ENCODE measurements around the gene NETO1.
A peak's percentile ranks its signal among the peaks of the same experiment; 100 is the strongest.

The NETO1 gene

GRCh38 chr18:72869226-72870185 is 1.7 kb upstream of the NETO1 start:
- no peak overlapping the region for H3K4me3 ChIP-seq (replicated peaks; ENCODE audit: low read depth, low read length)

GRCh38 chr18:72868585-72869225 is 918 bp upstream of the NETO1 start:
- no peak for TF ChIP-seq CTCF (IDR thresholded peaks at IDR 0.05; ENCODE audit: insufficient read depth, low read length, poor library complexity, severe bottlenecking)
- H3K27me3 ChIP-seq (replicated peaks; ENCODE audit: control insufficient read depth, insufficient read depth, low read length), result no peaks in the 10 kb centered on the region
- peak overlapping the region; percentile 22 for H3K4me3 ChIP-seq (replicated peaks; ENCODE audit: low read depth, low read length)
- no peak for DNase-seq (ENCODE audit: extremely low read depth, insufficient read length)
- H3K36me3 ChIP-seq (ENCODE audit: control insufficient read depth, insufficient read depth, low read length), result no peaks in the 10 kb centered on the region

More at GRCh38 chr18:72869226-72870185, 1.7 kb upstream of the NETO1 start:
- no peak for TF ChIP-seq CTCF (IDR thresholded peaks at IDR 0.05; ENCODE audit: insufficient read depth, low read length, poor library complexity, severe bottlenecking)
- Histone ChIP-seq H3K36me3 (ENCODE audit: control insufficient read depth, insufficient read depth, low read length) (no peaks in the 10 kb centered on the region), H3K27me3 (replicated peaks; ENCODE audit: control insufficient read depth, insufficient read depth, low read length) (no peaks in the 10 kb centered on the region)
- DNase-seq (ENCODE audit: extremely low read depth, insufficient read length), result no peak

- no peak overlapping the region for H3K4me3 ChIP-seq (replicated peaks; ENCODE audit: low read depth, low read length)
- no peak for DNase-seq (ENCODE audit: extremely low read depth, insufficient read length)
These were observed 664 bp downstream of the NETO1 start for GRCh38 chr18:72866901-72867745.

GRCh38 chr18:72866442-72866900 is 1.3 kb downstream of the NETO1 start:
- no peak for TF ChIP-seq CTCF (IDR thresholded peaks at IDR 0.05; ENCODE audit: insufficient read depth, low read length, poor library complexity, severe bottlenecking)
- H3K4me3 ChIP-seq (replicated peaks; ENCODE audit: low read depth, low read length), result no peak overlapping the region
- H3K36me3 ChIP-seq (ENCODE audit: control insufficient read depth, insufficient read depth, low read length), result no peaks in the 10 kb centered on the region
- DNase-seq (ENCODE audit: extremely low read depth, insufficient read length), result no peak
- H3K27me3 ChIP-seq (replicated peaks; ENCODE audit: control insufficient read depth, insufficient read depth, low read length), result no peaks in the 10 kb centered on the region

More at GRCh38 chr18:72866901-72867745, 664 bp downstream of the NETO1 start:
- Histone ChIP-seq H3K27me3 (replicated peaks; ENCODE audit: control insufficient read depth, insufficient read depth, low read length) (no peaks in the 10 kb centered on the region), H3K36me3 (ENCODE audit: control insufficient read depth, insufficient read depth, low read length) (no peaks in the 10 kb centered on the region)
- no peak for TF ChIP-seq CTCF (IDR thresholded peaks at IDR 0.05; ENCODE audit: insufficient read depth, low read length, poor library complexity, severe bottlenecking)

- Histone ChIP-seq H3K4me3 (replicated peaks; ENCODE audit: low read depth, low read length) (no peak overlapping the region), H3K36me3 (ENCODE audit: control insufficient read depth, insufficient read depth, low read length) (no peaks in the 10 kb centered on the region), H3K27me3 (replicated peaks; ENCODE audit: control insufficient read depth, insufficient read depth, low read length) (no peaks in the 10 kb centered on the region)
- no peak for DNase-seq (ENCODE audit: extremely low read depth, insufficient read length)
- no peak for TF ChIP-seq CTCF (IDR thresholded peaks at IDR 0.05; ENCODE audit: insufficient read depth, low read length, poor library complexity, severe bottlenecking)
These were observed 4.0 kb downstream of the NETO1 start for GRCh38 chr18:72863754-72864153.

Data from GM06990 (cell line).